GM06990 (cell line): ENCODE measurements around the gene MBD3.

ENCODE experiments used
- DNase-seq: peaks from one replicate; pipeline ENCODE4 v3.0.0-alpha.2; 2011; ENCODE audit not compliant: insufficient read length; ENCODE audit errors: extremely low read depth
- H3K27me3 ChIP-seq: replicated peaks from 2 replicates; pipeline ENCODE4 v1.6.0; 2011; ENCODE audit warnings: low read length; ENCODE audit not compliant: control insufficient read depth, insufficient read depth
- H3K36me3 ChIP-seq: 2 replicates; pipeline ENCODE4 v1.5.1; 2011; ENCODE audit warnings: low read length; ENCODE audit not compliant: control insufficient read depth, insufficient read depth
- H3K4me3 ChIP-seq: replicated peaks from 2 replicates; pipeline ENCODE4 v1.5.1; 2011; ENCODE audit warnings: low read depth, mild to moderate bottlenecking, control low read depth, low read length
- TF ChIP-seq, protein P1 (sequence below): IDR thresholded peaks from 2 replicates; pipeline ENCODE4 v1.5.1; 2011; ENCODE audit warnings: low read length, control low read depth, mild to moderate bottlenecking, inconsistent platforms; ENCODE audit not compliant: insufficient read depth, poor library complexity, severe bottlenecking

MBD3 gene

GRCh38 chr19:1609103-1609396 lies 16.4 kb upstream of the MBD3 start:
- TF ChIP-seq, protein P1, sequence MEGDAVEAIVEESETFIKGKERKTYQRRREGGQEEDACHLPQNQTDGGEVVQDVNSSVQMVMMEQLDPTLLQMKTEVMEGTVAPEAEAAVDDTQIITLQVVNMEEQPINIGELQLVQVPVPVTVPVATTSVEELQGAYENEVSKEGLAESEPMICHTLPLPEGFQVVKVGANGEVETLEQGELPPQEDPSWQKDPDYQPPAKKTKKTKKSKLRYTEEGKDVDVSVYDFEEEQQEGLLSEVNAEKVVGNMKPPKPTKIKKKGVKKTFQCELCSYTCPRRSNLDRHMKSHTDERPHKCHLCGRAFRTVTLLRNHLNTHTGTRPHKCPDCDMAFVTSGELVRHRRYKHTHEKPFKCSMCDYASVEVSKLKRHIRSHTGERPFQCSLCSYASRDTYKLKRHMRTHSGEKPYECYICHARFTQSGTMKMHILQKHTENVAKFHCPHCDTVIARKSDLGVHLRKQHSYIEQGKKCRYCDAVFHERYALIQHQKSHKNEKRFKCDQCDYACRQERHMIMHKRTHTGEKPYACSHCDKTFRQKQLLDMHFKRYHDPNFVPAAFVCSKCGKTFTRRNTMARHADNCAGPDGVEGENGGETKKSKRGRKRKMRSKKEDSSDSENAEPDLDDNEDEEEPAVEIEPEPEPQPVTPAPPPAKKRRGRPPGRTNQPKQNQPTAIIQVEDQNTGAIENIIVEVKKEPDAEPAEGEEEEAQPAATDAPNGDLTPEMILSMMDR = no peak
- no peak overlapping the region for H3K4me3 ChIP-seq
- H3K36me3 ChIP-seq = peaks cover 36% of the 10 kb centered on the region
- no peaks in the 10 kb centered on the region for H3K27me3 ChIP-seq
- DNase-seq = no peak

GRCh38 chr19:1608359-1609102 lies 15.9 kb upstream of the MBD3 start:
- Histone ChIP-seq H3K4me3 (no peak overlapping the region), H3K27me3 (no peaks in the 10 kb centered on the region), H3K36me3 (peaks cover 31% of the 10 kb centered on the region)
- DNase-seq = no peak
- TF ChIP-seq, protein P1 = no peak

- no peak for DNase-seq
- TF ChIP-seq, protein P1 = no peak
- peak overlapping the region; percentile 96 for H3K4me3 ChIP-seq
- no peaks in the 10 kb centered on the region for H3K27me3 ChIP-seq
- peaks cover 10% of the 10 kb centered on the region for H3K36me3 ChIP-seq
Observed at GRCh38 chr19:1606138-1606651, 13.5 kb upstream of the MBD3 start.

GRCh38 chr19:1605236-1606137 lies 12.8 kb upstream of the MBD3 start, which contains the start of gene UQCR11:
UQCR11 (minus strand) TSS chr19:1605462; CDS start chr19:1605409, 53 bp downstream.
- Histone ChIP-seq H3K36me3 (peaks cover 8% of the 10 kb centered on the region), H3K4me3 (peak within 1 kb of the TSS; percentile 96), H3K27me3 (no peaks in the 10 kb centered on the region)
- DNase-seq = peak; percentile 94
- TF ChIP-seq, protein P1 = peak; percentile 66

DNA sequence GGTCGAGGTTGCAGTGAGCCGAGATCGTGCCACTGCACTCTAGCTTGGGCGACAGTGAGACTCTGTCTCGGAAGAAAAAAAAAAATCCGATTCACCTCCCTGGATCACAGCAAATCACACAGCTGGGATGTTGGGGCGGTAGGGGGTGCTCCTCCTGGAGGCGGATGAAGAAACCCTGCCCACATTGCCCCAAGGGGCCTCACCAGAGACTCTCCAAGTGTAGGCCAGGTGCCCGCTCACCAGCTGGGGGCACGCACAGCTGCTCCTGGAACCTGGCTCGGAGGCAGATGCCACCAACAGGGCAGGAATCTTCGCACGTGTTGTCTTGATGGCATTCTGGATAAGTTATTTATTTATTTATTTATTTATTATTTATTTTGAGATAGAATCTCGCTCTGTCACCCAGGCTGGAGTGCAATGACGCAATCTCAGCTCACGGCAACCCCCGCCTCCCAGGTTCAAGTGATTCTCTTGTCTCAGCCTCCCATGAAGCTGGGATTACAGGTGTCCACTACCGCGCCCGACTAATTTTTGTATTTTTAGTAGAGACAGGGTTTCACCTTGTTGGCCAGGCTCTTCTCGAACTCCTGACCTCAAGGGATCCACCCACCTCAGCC lies 9.5 kb upstream of the MBD3 start:
- peaks cover 16% of the 10 kb centered on the region for H3K36me3 ChIP-seq
- no peak overlapping the region for H3K4me3 ChIP-seq
- TF ChIP-seq, protein P1 = no peak
- no peak for DNase-seq
- H3K27me3 ChIP-seq = no peaks in the 10 kb centered on the region
